Mesendoderm (in vitro differentiated cells): ENCODE results near the gene BCL11A.

Experiments used
- DNase-seq: peaks from one replicate; pipeline ENCODE4 v3.0.0; 2013
- H2AK5ac ChIP-seq: 2 replicates; pipeline ENCODE4 v1.6.1; 2013; ENCODE audit warnings: low read length, inconsistent platforms
- H2BK120ac ChIP-seq: 2 replicates; pipeline ENCODE4 v1.6.1; 2013; ENCODE audit warnings: low read depth, mild to moderate bottlenecking, low read length, moderate library complexity, mixed read lengths
- H2BK15ac ChIP-seq: replicated peaks from 2 replicates; pipeline ENCODE4 v1.6.1; 2013; ENCODE audit warnings: low read depth, mild to moderate bottlenecking, moderate library complexity
- H2BK5ac ChIP-seq: 2 replicates; pipeline ENCODE4 v1.6.1; 2013; ENCODE audit warnings: low read length, inconsistent platforms
- H3K18ac ChIP-seq: 2 replicates; pipeline ENCODE4 v1.6.1; 2013; ENCODE audit warnings: mild to moderate bottlenecking, low read length, mixed read lengths
- H3K23ac ChIP-seq: one replicate; pipeline ENCODE4 v1.6.1; 2013; ENCODE audit warnings: low read length
- H3K27ac ChIP-seq: 2 replicates; pipeline ENCODE4 v1.5.1; 2013; ENCODE audit warnings: low read depth, mild to moderate bottlenecking, inconsistent platforms, low read length, moderate library complexity
- H3K27me3 ChIP-seq: 2 replicates; pipeline ENCODE4 v1.6.1; 2013; ENCODE audit warnings: low read length, control low read depth, mild to moderate bottlenecking, inconsistent platforms; ENCODE audit not compliant: insufficient read depth, poor library complexity
- H3K36me3 ChIP-seq: 2 replicates; pipeline ENCODE4 v1.6.1; 2013; ENCODE audit warnings: low read length, inconsistent platforms; ENCODE audit not compliant: control insufficient read depth, insufficient read depth
- H3K4ac ChIP-seq: one replicate; pipeline ENCODE4 v1.6.1; 2013; ENCODE audit warnings: low read depth, mild to moderate bottlenecking, low read length, moderate library complexity
- H3K4me1 ChIP-seq: 2 replicates; pipeline ENCODE4 v1.6.1; 2013; ENCODE audit warnings: low read depth, low read length, inconsistent platforms; ENCODE audit not compliant: control insufficient read depth
- H3K4me2 ChIP-seq: 2 replicates; pipeline ENCODE4 v1.6.1; 2013; ENCODE audit warnings: low read length
- H3K4me3 ChIP-seq: 2 replicates; pipeline ENCODE4 v1.5.1; 2013; ENCODE audit warnings: mild to moderate bottlenecking, low read length
- H3K56ac ChIP-seq: one replicate; pipeline ENCODE4 v1.6.1; 2013; ENCODE audit warnings: low read length
- H3K79me1 ChIP-seq: 2 replicates; pipeline ENCODE4 v1.6.1; 2013; ENCODE audit warnings: low read length, inconsistent platforms
- H3K79me2 ChIP-seq: 2 replicates; pipeline ENCODE4 v1.6.1; 2013; ENCODE audit warnings: mild to moderate bottlenecking, low read length; ENCODE audit not compliant: control insufficient read depth, insufficient read depth
- H3K9ac ChIP-seq: 2 replicates; pipeline ENCODE4 v1.6.1; 2013; ENCODE audit warnings: low read length, inconsistent platforms
- H4K5ac ChIP-seq: one replicate; pipeline ENCODE4 v1.6.1; 2013; ENCODE audit warnings: low read length
- H4K8ac ChIP-seq: one replicate; pipeline ENCODE4 v1.6.1; 2013; ENCODE audit warnings: low read depth, mild to moderate bottlenecking, control low read depth, low read length, moderate library complexity
- WGBS: extraction: QIAGEN DNeasy Blood & Tissue Kit; methylation state at CpG from one replicate; pipeline ENCODE4 v1.1.7; 2013; ENCODE audit warnings: low lambda C conversion rate, missing lambda C conversion rate; ENCODE audit not compliant: insufficient coverage; ENCODE audit errors: extremely low coverage; 5-methylcytosine and 5-hydroxymethylcytosine counted together

The BCL11A gene

GRCh38 chr2:60468382-60469085 is 84.9 kb downstream of the BCL11A start:
- Histone ChIP-seq H2BK5ac (no peak overlapping the region), H4K5ac (no peak overlapping the region), H3K23ac (no peak overlapping the region), H4K8ac (no peak overlapping the region), H2BK15ac (no peak overlapping the region), H3K4ac (no peak overlapping the region), H3K18ac (no peak overlapping the region), H3K79me2 (peaks cover 16% of the 10 kb centered on the region), H3K36me3 (no peaks in the 10 kb centered on the region), H3K79me1 (peaks cover 13% of the 10 kb centered on the region), H3K4me2 (no peak overlapping the region), H2BK120ac (no peak overlapping the region), H3K9ac (no peak overlapping the region), H3K27ac (no peak overlapping the region), H3K56ac (no peak overlapping the region), H3K4me1 (peaks cover 9% of the 10 kb centered on the region), H2AK5ac (no peak overlapping the region), H3K4me3 (no peak overlapping the region), H3K27me3 (no peaks in the 10 kb centered on the region)
- DNase-seq: no peak
- WGBS: no CpG with 5 or more reads among the region's 7 CpGs

DNA sequence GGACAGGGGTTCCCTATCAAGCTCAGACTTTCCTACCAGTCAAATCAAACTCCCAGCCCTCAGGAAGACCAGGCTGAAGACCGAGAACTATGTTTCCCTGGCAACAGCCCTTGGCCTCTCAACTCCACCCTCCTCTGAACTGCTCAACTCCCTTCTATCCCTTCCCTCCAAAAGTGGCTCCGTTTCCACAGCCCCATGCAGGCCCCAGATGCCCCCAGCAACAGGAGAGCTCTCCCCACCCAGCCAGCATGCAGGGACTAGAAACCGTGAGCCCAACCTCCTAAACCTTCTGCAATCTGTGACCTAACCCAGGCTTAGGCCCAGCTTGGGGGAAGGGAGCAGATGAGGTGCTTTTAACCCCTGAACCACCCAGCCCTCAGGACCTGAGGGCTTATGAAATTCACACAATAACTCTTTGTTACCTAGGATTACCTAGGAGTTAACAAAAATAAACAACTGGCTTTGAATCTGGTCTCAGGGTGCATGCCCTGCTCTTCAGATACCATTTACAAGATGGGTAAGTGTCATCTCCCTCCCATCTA is 87.2 kb downstream of the BCL11A start:
- H3K4me1 ChIP-seq: peaks cover 5% of the 10 kb centered on the region
- peaks cover 2% of the 10 kb centered on the region for H3K36me3 ChIP-seq
- peaks cover 8% of the 10 kb centered on the region for H3K79me2 ChIP-seq
- H2BK15ac ChIP-seq: no peak overlapping the region
- DNase-seq: peak; percentile 42
- no peak overlapping the region for H2AK5ac ChIP-seq
- no peak overlapping the region for H3K56ac ChIP-seq
- H3K9ac ChIP-seq: no peak overlapping the region
- peaks cover 6% of the 10 kb centered on the region for H3K79me1 ChIP-seq
- H3K18ac ChIP-seq: no peak overlapping the region
- no peaks in the 10 kb centered on the region for H3K27me3 ChIP-seq
- no peak overlapping the region for H3K4me2 ChIP-seq
- H3K4me3 ChIP-seq: no peak overlapping the region
- WGBS: no CpG with 5 or more reads among the region's 3 CpGs
- no peak overlapping the region for H3K23ac ChIP-seq
- H3K4ac ChIP-seq: no peak overlapping the region
- H2BK120ac ChIP-seq: no peak overlapping the region
- no peak overlapping the region for H4K8ac ChIP-seq
- H4K5ac ChIP-seq: no peak overlapping the region
- H3K27ac ChIP-seq: no peak overlapping the region
- H2BK5ac ChIP-seq: no peak overlapping the region

DNA sequence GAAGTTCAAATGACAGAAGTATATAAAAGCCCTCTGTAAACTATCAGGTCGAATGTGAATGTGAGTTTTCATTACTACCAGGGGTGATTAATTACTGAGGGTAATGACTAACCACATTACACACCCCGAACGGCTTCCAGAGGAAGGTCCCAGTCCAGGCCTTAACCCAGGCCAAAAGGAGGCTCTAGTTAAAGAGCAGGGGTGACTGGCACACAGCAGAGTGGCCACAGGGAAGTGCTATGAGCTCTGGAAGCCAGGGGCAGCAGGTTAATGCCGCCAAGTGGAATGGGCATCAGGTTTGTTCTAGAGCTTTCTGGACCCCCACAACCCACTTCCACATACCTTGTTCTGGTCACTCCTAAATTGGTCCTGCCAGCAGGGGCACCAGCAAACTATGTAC is 87.7 kb downstream of the BCL11A start:
- H3K79me2 ChIP-seq: peaks cover 6% of the 10 kb centered on the region
- no peak overlapping the region for H3K23ac ChIP-seq
- no peak overlapping the region for H3K18ac ChIP-seq
- no peak overlapping the region for H2BK5ac ChIP-seq
- no peaks in the 10 kb centered on the region for H3K27me3 ChIP-seq
- H3K4me2 ChIP-seq: no peak overlapping the region
- H3K4me3 ChIP-seq: no peak overlapping the region
- H3K27ac ChIP-seq: no peak overlapping the region
- no peak overlapping the region for H3K9ac ChIP-seq
- no peak for DNase-seq
- H4K8ac ChIP-seq: no peak overlapping the region
- no peak overlapping the region for H2AK5ac ChIP-seq
- H3K36me3 ChIP-seq: peaks cover 2% of the 10 kb centered on the region
- H3K79me1 ChIP-seq: peaks cover 3% of the 10 kb centered on the region
- H3K4me1 ChIP-seq: peaks cover under 1% of the 10 kb centered on the region
- H3K56ac ChIP-seq: no peak overlapping the region
- no peak overlapping the region for H4K5ac ChIP-seq
- no peak overlapping the region for H2BK120ac ChIP-seq
- no peak overlapping the region for H2BK15ac ChIP-seq
- H3K4ac ChIP-seq: no peak overlapping the region
- WGBS: no CpG with 5 or more reads among the region's 4 CpGs

DNA sequence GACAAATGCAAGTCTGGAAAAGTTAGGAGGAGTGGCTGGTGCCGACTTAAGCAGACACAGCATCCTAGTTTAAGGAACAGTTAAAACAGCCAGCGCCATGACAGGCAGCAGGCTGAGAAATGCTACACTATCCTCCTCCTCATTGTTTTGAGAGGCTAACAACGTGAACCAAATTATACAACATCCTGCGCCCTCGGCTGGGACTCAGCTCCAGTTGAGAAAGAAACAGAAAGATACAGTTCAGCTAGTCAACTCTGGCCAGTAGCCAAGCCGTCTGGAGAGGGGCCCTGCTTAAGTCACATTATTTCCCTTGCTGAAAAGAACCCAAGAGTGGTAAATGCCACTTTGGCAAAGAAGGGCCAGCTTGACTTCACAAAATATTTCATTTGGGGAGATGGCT is 90.2 kb downstream of the BCL11A start:
- Histone ChIP-seq H2AK5ac (no peak overlapping the region), H2BK15ac (no peak overlapping the region), H3K79me1 (peaks cover 4% of the 10 kb centered on the region), H3K79me2 (peaks cover 2% of the 10 kb centered on the region), H3K27ac (no peak overlapping the region), H2BK5ac (no peak overlapping the region), H3K56ac (no peak overlapping the region), H3K9ac (no peak overlapping the region), H3K4me3 (no peak overlapping the region), H2BK120ac (no peak overlapping the region), H3K23ac (no peak overlapping the region), H3K4me2 (no peak overlapping the region), H4K8ac (no peak overlapping the region), H3K36me3 (peaks cover 2% of the 10 kb centered on the region), H3K4me1 (no peaks in the 10 kb centered on the region), H3K27me3 (no peaks in the 10 kb centered on the region), H4K5ac (no peak overlapping the region), H3K18ac (no peak overlapping the region), H3K4ac (no peak overlapping the region)
- no CpG with 5 or more reads among the region's 6 CpGs for WGBS
- no peak for DNase-seq

- no CpG with 5 or more reads among the region's 47 CpGs for WGBS
- Histone ChIP-seq H2BK120ac (no peak overlapping the region), H4K5ac (no peak overlapping the region), H3K79me1 (peaks cover 4% of the 10 kb centered on the region), H3K27me3 (no peaks in the 10 kb centered on the region), H3K9ac (no peak overlapping the region), H3K27ac (no peak overlapping the region), H3K18ac (no peak overlapping the region), H2AK5ac (no peak overlapping the region), H3K4me1 (no peaks in the 10 kb centered on the region), H3K23ac (no peak overlapping the region), H3K4ac (no peak overlapping the region), H3K4me2 (no peak overlapping the region), H2BK15ac (no peak overlapping the region), H4K8ac (no peak overlapping the region), H3K36me3 (peaks cover 2% of the 10 kb centered on the region), H3K4me3 (no peak overlapping the region), H3K56ac (no peak overlapping the region), H2BK5ac (no peak overlapping the region), H3K79me2 (peaks cover 1% of the 10 kb centered on the region)
- no peak for DNase-seq
Observed at GRCh38 chr2:60461421-60462108, 91.9 kb downstream of the BCL11A start.
